Measurements from ENCODE around the gene GRK1.
A peak's percentile ranks its signal among the peaks of the same experiment; 100 is the strongest.

GRK1 gene

DNA sequence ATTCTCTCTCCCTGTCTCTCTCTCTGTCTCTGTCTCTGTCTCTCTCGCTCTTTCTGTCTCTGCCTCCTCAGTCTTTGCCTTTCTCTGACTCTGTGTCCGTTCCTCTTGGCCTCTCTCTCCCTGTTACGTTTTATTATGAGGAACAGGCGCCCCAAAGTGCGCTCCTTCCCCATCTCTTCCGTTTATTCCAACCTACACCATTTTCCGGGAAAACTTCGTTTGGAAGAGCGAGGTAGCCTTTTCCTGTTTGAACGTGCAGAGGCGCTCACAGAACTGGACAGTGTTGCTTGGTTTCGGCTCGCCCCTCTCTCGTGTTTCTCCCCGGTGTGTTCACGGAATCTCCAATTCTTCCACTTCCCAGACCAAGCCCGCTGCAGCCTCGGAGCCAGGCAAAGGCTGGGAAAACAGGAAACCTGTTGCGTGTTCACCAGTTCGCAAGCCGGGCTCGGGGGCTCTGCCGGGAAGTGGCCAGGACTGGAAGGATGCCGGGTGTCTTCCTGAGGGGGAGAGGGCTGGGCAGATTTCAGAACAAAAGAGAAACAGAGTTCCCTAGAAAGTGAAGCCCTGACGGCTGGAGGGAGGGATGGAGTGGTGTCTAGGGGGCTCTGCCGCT is 92.6 kb downstream of the GRK1 start (continued):
- TF ChIP-seq EGR2 (tag by site-specific recombination; IDR thresholded peaks at IDR 0.05; ENCODE audit: low read depth) = no peak
- TF ChIP-seq ZNF157 (tag by site-specific recombination; IDR thresholded peaks at IDR 0.05) = no peak
- TF ChIP-seq, protein P1, sequence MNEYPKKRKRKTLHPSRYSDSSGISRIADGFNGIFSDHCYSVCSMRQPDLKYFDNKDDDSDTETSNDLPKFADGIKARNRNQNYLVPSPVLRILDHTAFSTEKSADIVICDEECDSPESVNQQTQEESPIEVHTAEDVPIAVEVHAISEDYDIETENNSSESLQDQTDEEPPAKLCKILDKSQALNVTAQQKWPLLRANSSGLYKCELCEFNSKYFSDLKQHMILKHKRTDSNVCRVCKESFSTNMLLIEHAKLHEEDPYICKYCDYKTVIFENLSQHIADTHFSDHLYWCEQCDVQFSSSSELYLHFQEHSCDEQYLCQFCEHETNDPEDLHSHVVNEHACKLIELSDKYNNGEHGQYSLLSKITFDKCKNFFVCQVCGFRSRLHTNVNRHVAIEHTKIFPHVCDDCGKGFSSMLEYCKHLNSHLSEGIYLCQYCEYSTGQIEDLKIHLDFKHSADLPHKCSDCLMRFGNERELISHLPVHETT (tag by site-specific recombination; IDR thresholded peaks at IDR 0.05) = no peak
- TF ChIP-seq, protein P2, sequence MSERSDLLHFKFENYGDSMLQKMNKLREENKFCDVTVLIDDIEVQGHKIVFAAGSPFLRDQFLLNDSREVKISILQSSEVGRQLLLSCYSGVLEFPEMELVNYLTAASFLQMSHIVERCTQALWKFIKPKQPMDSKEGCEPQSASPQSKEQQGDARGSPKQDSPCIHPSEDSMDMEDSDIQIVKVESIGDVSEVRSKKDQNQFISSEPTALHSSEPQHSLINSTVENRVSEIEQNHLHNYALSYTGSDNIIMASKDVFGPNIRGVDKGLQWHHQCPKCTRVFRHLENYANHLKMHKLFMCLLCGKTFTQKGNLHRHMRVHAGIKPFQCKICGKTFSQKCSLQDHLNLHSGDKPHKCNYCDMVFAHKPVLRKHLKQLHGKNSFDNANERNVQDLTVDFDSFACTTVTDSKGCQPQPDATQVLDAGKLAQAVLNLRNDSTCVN (tag by site-specific recombination; optimal IDR thresholded peaks at IDR 0.05) = peak; percentile 20
- peak; percentile 78 for TF ChIP-seq ZNF335 (tag by site-specific recombination; conservative IDR thresholded peaks at IDR 0.05)
- TF ChIP-seq ZNF670 (tag by site-specific recombination; IDR thresholded peaks at IDR 0.05; ENCODE audit: low read depth) = no peak
- TF ChIP-seq ZFHX2 (tag by site-specific recombination; conservative IDR thresholded peaks at IDR 0.05) = no peak
- no peak for TF ChIP-seq SETDB1 (IDR thresholded peaks at IDR 0.05; ENCODE audit: insufficient read length, low read length)
- TF ChIP-seq, protein P3, sequence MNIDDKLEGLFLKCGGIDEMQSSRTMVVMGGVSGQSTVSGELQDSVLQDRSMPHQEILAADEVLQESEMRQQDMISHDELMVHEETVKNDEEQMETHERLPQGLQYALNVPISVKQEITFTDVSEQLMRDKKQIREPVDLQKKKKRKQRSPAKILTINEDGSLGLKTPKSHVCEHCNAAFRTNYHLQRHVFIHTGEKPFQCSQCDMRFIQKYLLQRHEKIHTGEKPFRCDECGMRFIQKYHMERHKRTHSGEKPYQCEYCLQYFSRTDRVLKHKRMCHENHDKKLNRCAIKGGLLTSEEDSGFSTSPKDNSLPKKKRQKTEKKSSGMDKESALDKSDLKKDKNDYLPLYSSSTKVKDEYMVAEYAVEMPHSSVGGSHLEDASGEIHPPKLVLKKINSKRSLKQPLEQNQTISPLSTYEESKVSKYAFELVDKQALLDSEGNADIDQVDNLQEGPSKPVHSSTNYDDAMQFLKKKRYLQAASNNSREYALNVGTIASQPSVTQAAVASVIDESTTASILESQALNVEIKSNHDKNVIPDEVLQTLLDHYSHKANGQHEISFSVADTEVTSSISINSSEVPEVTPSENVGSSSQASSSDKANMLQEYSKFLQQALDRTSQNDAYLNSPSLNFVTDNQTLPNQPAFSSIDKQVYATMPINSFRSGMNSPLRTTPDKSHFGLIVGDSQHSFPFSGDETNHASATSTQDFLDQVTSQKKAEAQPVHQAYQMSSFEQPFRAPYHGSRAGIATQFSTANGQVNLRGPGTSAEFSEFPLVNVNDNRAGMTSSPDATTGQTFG (tag by site-specific recombination; IDR thresholded peaks at IDR 0.05; ENCODE audit: borderline replicate concordance) = no peak
- TF ChIP-seq ZNF610 (tag by site-specific recombination; IDR thresholded peaks at IDR 0.05; ENCODE audit: borderline replicate concordance) = no peak
- TF ChIP-seq, protein P4, sequence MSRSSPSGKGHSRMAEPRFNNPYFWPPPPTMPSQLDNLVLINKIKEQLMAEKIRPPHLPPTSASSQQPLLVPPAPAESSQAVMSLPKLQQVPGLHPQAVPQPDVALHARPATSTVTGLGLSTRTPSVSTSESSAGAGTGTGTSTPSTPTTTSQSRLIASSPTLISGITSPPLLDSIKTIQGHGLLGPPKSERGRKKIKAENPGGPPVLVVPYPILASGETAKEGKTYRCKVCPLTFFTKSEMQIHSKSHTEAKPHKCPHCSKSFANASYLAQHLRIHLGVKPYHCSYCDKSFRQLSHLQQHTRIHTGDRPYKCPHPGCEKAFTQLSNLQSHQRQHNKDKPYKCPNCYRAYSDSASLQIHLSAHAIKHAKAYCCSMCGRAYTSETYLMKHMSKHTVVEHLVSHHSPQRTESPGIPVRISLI (tag by site-specific recombination; IDR thresholded peaks at IDR 0.05) = no peak
- TF ChIP-seq WT1 (tag by site-specific recombination; IDR thresholded peaks at IDR 0.05) = no peak
- TF ChIP-seq ZNF626 (tag by site-specific recombination; IDR thresholded peaks at IDR 0.05) = no peak
- TF ChIP-seq ZNF132 (tag by site-specific recombination; IDR thresholded peaks at IDR 0.05; ENCODE audit: borderline replicate concordance) = no peak
- TF ChIP-seq ZNF658 (tag by site-specific recombination; IDR thresholded peaks at IDR 0.05) = no peak
- no peak for TF ChIP-seq SALL2 (tag by site-specific recombination; IDR thresholded peaks at IDR 0.05; ENCODE audit: borderline replicate concordance)
- TF ChIP-seq, protein P5, sequence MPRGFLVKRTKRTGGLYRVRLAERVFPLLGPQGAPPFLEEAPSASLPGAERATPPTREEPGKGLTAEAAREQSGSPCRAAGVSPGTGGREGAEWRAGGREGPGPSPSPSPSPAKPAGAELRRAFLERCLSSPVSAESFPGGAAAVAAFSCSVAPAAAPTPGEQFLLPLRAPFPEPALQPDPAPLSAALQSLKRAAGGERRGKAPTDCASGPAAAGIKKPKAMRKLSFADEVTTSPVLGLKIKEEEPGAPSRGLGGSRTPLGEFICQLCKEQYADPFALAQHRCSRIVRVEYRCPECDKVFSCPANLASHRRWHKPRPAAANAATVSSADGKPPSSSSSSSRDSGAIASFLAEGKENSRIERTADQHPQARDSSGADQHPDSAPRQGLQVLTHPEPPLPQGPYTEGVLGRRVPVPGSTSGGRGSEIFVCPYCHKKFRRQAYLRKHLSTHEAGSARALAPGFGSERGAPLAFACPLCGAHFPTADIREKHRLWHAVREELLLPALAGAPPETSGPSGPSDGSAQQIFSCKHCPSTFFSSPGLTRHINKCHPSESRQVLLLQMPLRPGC (tag by site-specific recombination; IDR thresholded peaks at IDR 0.05) = no peak
- TF ChIP-seq, protein P6, sequence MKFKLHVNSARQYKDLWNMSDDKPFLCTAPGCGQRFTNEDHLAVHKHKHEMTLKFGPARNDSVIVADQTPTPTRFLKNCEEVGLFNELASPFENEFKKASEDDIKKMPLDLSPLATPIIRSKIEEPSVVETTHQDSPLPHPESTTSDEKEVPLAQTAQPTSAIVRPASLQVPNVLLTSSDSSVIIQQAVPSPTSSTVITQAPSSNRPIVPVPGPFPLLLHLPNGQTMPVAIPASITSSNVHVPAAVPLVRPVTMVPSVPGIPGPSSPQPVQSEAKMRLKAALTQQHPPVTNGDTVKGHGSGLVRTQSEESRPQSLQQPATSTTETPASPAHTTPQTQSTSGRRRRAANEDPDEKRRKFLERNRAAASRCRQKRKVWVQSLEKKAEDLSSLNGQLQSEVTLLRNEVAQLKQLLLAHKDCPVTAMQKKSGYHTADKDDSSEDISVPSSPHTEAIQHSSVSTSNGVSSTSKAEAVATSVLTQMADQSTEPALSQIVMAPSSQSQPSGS (tag by site-specific recombination; IDR thresholded peaks at IDR 0.05; ENCODE audit: low read depth) = no peak
- TF ChIP-seq ZNF366 (tag by site-specific recombination; conservative IDR thresholded peaks at IDR 0.05) = peak; percentile 74
- TF ChIP-seq OVOL3 (tag by site-specific recombination; IDR thresholded peaks at IDR 0.05) = no peak
- TF ChIP-seq ZNF146 (tag by site-specific recombination; IDR thresholded peaks at IDR 0.05) = no peak
- TF ChIP-seq ZSCAN23 (tag by site-specific recombination; IDR thresholded peaks at IDR 0.05) = no peak
- no peak for TF ChIP-seq ZNF791 (tag by site-specific recombination; IDR thresholded peaks at IDR 0.05)
- peak; percentile 99 for TF ChIP-seq SCRT2 (tag by site-specific recombination; IDR thresholded peaks at IDR 0.05)
- TF ChIP-seq, protein P7, sequence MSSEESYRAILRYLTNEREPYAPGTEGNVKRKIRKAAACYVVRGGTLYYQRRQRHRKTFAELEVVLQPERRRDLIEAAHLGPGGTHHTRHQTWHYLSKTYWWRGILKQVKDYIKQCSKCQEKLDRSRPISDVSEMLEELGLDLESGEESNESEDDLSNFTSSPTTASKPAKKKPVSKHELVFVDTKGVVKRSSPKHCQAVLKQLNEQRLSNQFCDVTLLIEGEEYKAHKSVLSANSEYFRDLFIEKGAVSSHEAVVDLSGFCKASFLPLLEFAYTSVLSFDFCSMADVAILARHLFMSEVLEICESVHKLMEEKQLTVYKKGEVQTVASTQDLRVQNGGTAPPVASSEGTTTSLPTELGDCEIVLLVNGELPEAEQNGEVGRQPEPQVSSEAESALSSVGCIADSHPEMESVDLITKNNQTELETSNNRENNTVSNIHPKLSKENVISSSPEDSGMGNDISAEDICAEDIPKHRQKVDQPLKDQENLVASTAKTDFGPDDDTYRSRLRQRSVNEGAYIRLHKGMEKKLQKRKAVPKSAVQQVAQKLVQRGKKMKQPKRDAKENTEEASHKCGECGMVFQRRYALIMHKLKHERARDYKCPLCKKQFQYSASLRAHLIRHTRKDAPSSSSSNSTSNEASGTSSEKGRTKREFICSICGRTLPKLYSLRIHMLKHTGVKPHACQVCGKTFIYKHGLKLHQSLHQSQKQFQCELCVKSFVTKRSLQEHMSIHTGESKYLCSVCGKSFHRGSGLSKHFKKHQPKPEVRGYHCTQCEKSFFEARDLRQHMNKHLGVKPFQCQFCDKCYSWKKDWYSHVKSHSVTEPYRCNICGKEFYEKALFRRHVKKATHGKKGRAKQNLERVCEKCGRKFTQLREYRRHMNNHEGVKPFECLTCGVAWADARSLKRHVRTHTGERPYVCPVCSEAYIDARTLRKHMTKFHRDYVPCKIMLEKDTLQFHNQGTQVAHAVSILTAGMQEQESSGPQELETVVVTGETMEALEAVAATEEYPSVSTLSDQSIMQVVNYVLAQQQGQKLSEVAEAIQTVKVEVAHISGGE (tag by site-specific recombination; conservative IDR thresholded peaks at IDR 0.05; ENCODE audit: low read depth) = peak; percentile 61; the same call in 1 of the 2 replicates
- TF ChIP-seq OSR2 (tag by site-specific recombination; IDR thresholded peaks at IDR 0.05) = no peak
- no peak for TF ChIP-seq ZNF501 (tag by site-specific recombination; IDR thresholded peaks at IDR 0.05)

Data from HEK293 (cell line).